Left forelimb (tissue), 1 donor: ENCODE results near the gene ZNF143.

Experiments used
- DNase-seq: peaks from one replicate; pipeline ENCODE4 v3.0.0-alpha.2; 2018; ENCODE audit warnings: low spot score

The ZNF143 gene

GRCh38 chr11:9575260-9576240 is 114.7 kb downstream of the ZNF143 start:
- peak; percentile 73 for DNase-seq

GRCh38 chr11:9576701-9577381 is 116.0 kb downstream of the ZNF143 start:
- no peak for DNase-seq

- DNase-seq: no peak
These were observed 116.7 kb downstream of the ZNF143 start for GRCh38 chr11:9577556-9577955.
